IMR-90 (cell line): ENCODE measurements around the gene MED12L. TPM values are rescaled to one million over a fixed set of nuclear protein-coding genes. Genes with fewer than 3 reads are reported as not detected.
A peak's percentile ranks its signal among the peaks of the same experiment; 100 is the strongest.

Experiments used
- ATAC-seq: fragments of 200-7000 bp; cut with Tn5 transposase; 2 replicates; pipeline ENCODE4 v1.9.1; 2020; ENCODE audit warnings: low read depth, mild to moderate bottlenecking, moderate library complexity
- BruUV-seq: library from RNA; stranded (reverse); fragments of 400-500 nt; replicated peaks from 2 replicates; lab custom pipeline; 2021; lab: Mats Ljungman, UMichigan
- CTCF ChIA-PET: fragments of 300-600 bp; formaldehyde crosslinking; extraction: SDS; loops from one replicate; lab custom pipeline; 2021; ENCODE audit warnings: antibody characterized with exemption; lab: Yijun Ruan, JAX
- POLR2A ChIA-PET: fragments of 300-600 bp; sonication (Branson Sonifier 250); formaldehyde crosslinking; loops from one replicate; lab custom pipeline; 2022; ENCODE audit warnings: antibody characterized with exemption; ENCODE audit not compliant: unreplicated experiment; lab: Charles Lee
- DNase-seq: peaks from one replicate; pipeline ENCODE4 v3.0.0; 2013
- H2AFZ ChIP-seq: replicated peaks from 2 replicates; pipeline ENCODE3; 2013; ENCODE audit warnings: low read length, mild to moderate bottlenecking; ENCODE audit not compliant: poor library complexity
- H2AK5ac ChIP-seq: 2 replicates; pipeline ENCODE4 v1.6.1; 2013; ENCODE audit warnings: low read depth, low read length, inconsistent platforms
- H2AK9ac ChIP-seq: replicated peaks from 2 replicates; pipeline ENCODE3; 2013; ENCODE audit warnings: mild to moderate bottlenecking, low read depth, low read length, moderate library complexity; ENCODE audit not compliant: poor library complexity
- H2BK120ac ChIP-seq: 2 replicates; pipeline ENCODE4 v1.6.1; 2013; ENCODE audit warnings: low read depth, low read length, inconsistent platforms
- H2BK15ac ChIP-seq: 3 replicates; pipeline ENCODE4 v1.6.1; 2013; ENCODE audit warnings: low read depth, low read length, inconsistent platforms
- H2BK20ac ChIP-seq: 2 replicates; pipeline ENCODE4 v1.6.1; 2013; ENCODE audit warnings: low read depth, mild to moderate bottlenecking, inconsistent platforms, low read length, moderate library complexity
- H2BK5ac ChIP-seq: 2 replicates; pipeline ENCODE4 v1.6.1; 2013; ENCODE audit warnings: mild to moderate bottlenecking, low read depth, low read length, inconsistent platforms; ENCODE audit not compliant: poor library complexity, severe bottlenecking
- H3K14ac ChIP-seq: replicated peaks from 2 replicates; pipeline ENCODE4 v1.6.1; 2013; ENCODE audit warnings: low read depth, low read length, inconsistent platforms
- H3K18ac ChIP-seq: 2 replicates; pipeline ENCODE4 v1.6.1; 2013; ENCODE audit warnings: low read depth, low read length, control low read depth
- H3K23ac ChIP-seq: 2 replicates; pipeline ENCODE4 v1.6.1; 2013; ENCODE audit warnings: low read depth, low read length, inconsistent platforms
- H3K27ac ChIP-seq: 2 replicates; pipeline ENCODE4 v1.5.1; 2013; ENCODE audit warnings: mild to moderate bottlenecking, control low read depth, low read length; ENCODE audit not compliant: insufficient read depth
- H3K27me3 ChIP-seq: 2 replicates; pipeline ENCODE4 v1.6.1; 2013; ENCODE audit warnings: low read length; ENCODE audit not compliant: control insufficient read depth, insufficient read depth
- H3K36me3 ChIP-seq: 2 replicates; pipeline ENCODE4 v1.6.1; 2013; ENCODE audit warnings: low read length, mixed read lengths; ENCODE audit not compliant: control insufficient read depth, insufficient read depth
- H3K4ac ChIP-seq: 2 replicates; pipeline ENCODE4 v1.6.1; 2013; ENCODE audit warnings: low read depth, low read length, inconsistent platforms
- H3K4me1 ChIP-seq: 2 replicates; pipeline ENCODE4 v1.6.1; 2013; ENCODE audit warnings: low read length, mixed read lengths; ENCODE audit not compliant: control insufficient read depth, insufficient read depth
- H3K4me2 ChIP-seq: 2 replicates; pipeline ENCODE4 v1.6.1; 2013; ENCODE audit warnings: low read depth, mild to moderate bottlenecking, control low read depth, low read length, moderate library complexity
- H3K4me3 ChIP-seq: 2 replicates; pipeline ENCODE4 v1.5.1; 2013; ENCODE audit warnings: low read depth, mild to moderate bottlenecking, control low read depth, low read length, moderate library complexity; ENCODE audit not compliant: insufficient read depth
- H3K56ac ChIP-seq: 2 replicates; pipeline ENCODE4 v1.6.1; 2013; ENCODE audit warnings: low read length, inconsistent platforms; ENCODE audit not compliant: insufficient read depth; ENCODE audit errors: extremely low read depth
- H3K79me1 ChIP-seq, 2 experiments: 2 replicates each; pipeline ENCODE4 v1.6.1; 2013; ENCODE audit warnings: low read length in 2 of 2, inconsistent platforms in 1 of 2, low read depth in 1 of 2
- H3K9ac ChIP-seq: 2 replicates; pipeline ENCODE4 v1.6.1; 2013; ENCODE audit warnings: low read depth, low read length, control low read depth
- H3K9me1 ChIP-seq: 2 replicates; pipeline ENCODE4 v1.6.1; 2013; ENCODE audit warnings: low read length, inconsistent platforms; ENCODE audit not compliant: insufficient read depth
- H3K9me3 ChIP-seq: 2 replicates; pipeline ENCODE4 v1.6.1; 2013; ENCODE audit warnings: low read length; ENCODE audit not compliant: control insufficient read depth, insufficient read depth
- H4K20me1 ChIP-seq: 2 replicates; pipeline ENCODE4 v1.6.1; 2013; ENCODE audit warnings: low read length, inconsistent platforms; ENCODE audit not compliant: insufficient read depth
- H4K5ac ChIP-seq: 2 replicates; pipeline ENCODE4 v1.6.1; 2013; ENCODE audit warnings: mild to moderate bottlenecking, low read depth, low read length, control low read depth
- H4K8ac ChIP-seq, 2 experiments: 2 replicates each; pipeline ENCODE4 v1.6.1; 2013; ENCODE audit warnings: low read depth in 2 of 2, low read length in 2 of 2, control low read depth in 1 of 2, inconsistent platforms in 1 of 2
- H4K91ac ChIP-seq: 2 replicates; pipeline ENCODE4 v1.6.1; 2013; ENCODE audit warnings: low read depth, low read length, inconsistent platforms; ENCODE audit not compliant: insufficient read depth
- BHLHE40 ChIP-seq: fragments of 150-350 bp; IDR thresholded peaks from 2 replicates; pipeline ENCODE4 v1.6.1; 2016; ENCODE audit warnings: mild to moderate bottlenecking, low read depth, low read length
- CEBPB ChIP-seq: IDR thresholded peaks from 2 replicates; pipeline ENCODE4 v1.6.1; 2012; ENCODE audit warnings: low read depth, low read length, improper control_type of control experiment
- CHD1 ChIP-seq: IDR thresholded peaks from 2 replicates; pipeline ENCODE4 v1.6.1; 2012; ENCODE audit warnings: low read depth, low read length, improper control_type of control experiment
- MAFK ChIP-seq: IDR thresholded peaks from 2 replicates; pipeline ENCODE4 v1.6.1; 2012; ENCODE audit warnings: low read depth, low read length, improper control_type of control experiment
- NFE2L2 ChIP-seq: fragments of 150-350 bp; IDR thresholded peaks from 2 replicates; pipeline ENCODE4 v1.6.1; 2016; ENCODE audit warnings: low read depth, mild to moderate bottlenecking, low read length
- RFX5 ChIP-seq: IDR thresholded peaks from 2 replicates; pipeline ENCODE4 v1.8.0; 2012; ENCODE audit warnings: low read depth, mild to moderate bottlenecking, low read length, moderate library complexity
- WGBS, 2 experiments: methylation state at CpG; one replicate each; pipeline versions ENCODE4 v1.1.5 to v1.1.7; 2013; ENCODE audit warnings: missing lambda C conversion rate in 2 of 2; ENCODE audit not compliant: insufficient read length in 1 of 2; ENCODE audit errors: extremely low coverage in 2 of 2; 5-methylcytosine and 5-hydroxymethylcytosine counted together
- dilution Hi-C: fragments of 300-500 bp; cut with HindIII; formaldehyde crosslinking; loops from one replicate; pipeline ENCODE4 v1.14.3; 2018; ENCODE audit warnings: low sequenced_read_pairs; ENCODE audit not compliant: unreplicated experiment
- in situ Hi-C: fragments of 300-500 bp; cut with MboI; formaldehyde crosslinking; loops from 3 replicates; pipeline ENCODE4 v1.14.3; 2019; ENCODE audit warnings: low sequenced_read_pairs, inconsistent platforms, mixed read lengths
- intact Hi-C: fragments of 100-400 bp; cut with micrococcal nuclease; formaldehyde crosslinking; loops from 2 replicates; pipeline ENCODE4 v1.10.0; 2022
- polyA plus RNA-seq, 3 experiments: library from polyadenylated mRNA; depleted of rRNA; stranded (reverse); fragments of >200 nt; gene quantifications; 2 replicates each; pipeline ENCODE4 v1.2.3, GENCODE V29; 2012; ENCODE audit warnings: low replicate concordance in 1 of 3
- total RNA-seq: library from RNA; depleted of rRNA; stranded (reverse); fragments of >200 nt; gene quantifications from 2 replicates; pipeline ENCODE4 v1.2.3, GENCODE V29; 2012
- TF ChIP-seq, protein P1 (sequence below): fragments of 150-350 bp; IDR thresholded peaks from 2 replicates; pipeline ENCODE4 v1.6.1; 2016; ENCODE audit warnings: low read depth, mild to moderate bottlenecking, low read length, moderate library complexity, borderline replicate concordance

The MED12L gene
- total and polyA plus RNA-seq, 2 of the 4 experiments (the other 2 are of a cell fraction), result 0.05 to 0.18 TPM

DNA sequence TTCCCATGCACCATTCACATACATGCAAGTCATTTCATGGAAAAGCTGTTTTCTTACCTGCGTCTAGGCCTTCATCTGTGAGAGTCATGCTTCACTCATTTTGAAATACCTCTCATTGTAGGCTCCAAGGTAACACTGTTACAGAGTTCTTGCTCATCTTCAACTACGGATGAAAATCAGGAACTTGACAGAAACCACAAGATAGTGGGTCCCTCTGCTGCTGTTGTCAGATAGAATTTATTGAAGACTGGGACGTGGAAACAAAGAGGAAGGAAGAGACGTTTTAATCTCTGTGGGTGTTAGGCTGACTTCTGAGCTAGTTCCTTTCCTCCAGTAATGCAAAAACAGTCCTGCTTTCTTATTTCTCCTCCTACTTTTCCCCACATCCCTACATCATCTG, 192.8 kb downstream of the MED12L start, which contains the start of gene P2RY14:
Gene P2RY14 (minus strand): TSS at position 313 of the 400 bp plus-strand sequence. CDS start 64,226 bp downstream, outside the sequence.
- Histone ChIP-seq H3K18ac (peak within 1 kb of the TSS; percentile 44), H4K5ac (peak within 1 kb of the TSS; percentile 59; the same call in 1 of the 2 replicates), H3K79me1 (no peaks in the 10 kb centered on the region), H3K9ac (no peak within 1 kb of the TSS), H3K14ac (0 out of 2 replicates have a peak within 1 kb of the TSS, but pooled peaks have one; percentile 16), H2BK5ac (no peak within 1 kb of the TSS), H3K9me3 (no peaks in the 10 kb centered on the region), H3K27ac (no peak within 1 kb of the TSS), H2AFZ (no peak within 1 kb of the TSS), H4K20me1 (no peaks in the 10 kb centered on the region), H2BK15ac (0 out of 3 replicates have a peak within 1 kb of the TSS, but pooled peaks have one; percentile 49), H2BK20ac (peak within 1 kb of the TSS; percentile 32; the same call in 1 of the 2 replicates), H4K8ac (no peak within 1 kb of the TSS), H3K27me3 (no peaks in the 10 kb centered on the region), H3K36me3 (no peaks in the 10 kb centered on the region), H3K4me2 (no peak within 1 kb of the TSS), H3K4ac (0 out of 2 replicates have a peak within 1 kb of the TSS, but pooled peaks have one; percentile 7), H3K4me3 (no peak within 1 kb of the TSS), H4K91ac (no peak within 1 kb of the TSS; the same call in 1 of the 2 replicates), H3K56ac (no peak within 1 kb of the TSS), H3K9me1 (peaks cover 3% of the 10 kb centered on the region), H3K23ac (no peak within 1 kb of the TSS; the same call in 1 of the 2 replicates), H2BK120ac (peak within 1 kb of the TSS; percentile 3; the same call in 1 of the 2 replicates), H2AK9ac (no peak within 1 kb of the TSS), H3K4me1 (peaks cover 2% of the 10 kb centered on the region; the same call in 1 of the 2 replicates), H2AK5ac (no peak within 1 kb of the TSS)
- dilution Hi-C loops (no loop called here), in situ Hi-C loops (loop anchor here (5.0 kb wide), 2 partner anchors 51 to 111 kb away; no protein-coding TSS in a partner anchor), intact Hi-C loops (no loop called here)
- ChIA-PET POLR2A (no interaction called here), CTCF (interaction anchor here (1.1 to 3.3 kb wide), 3 partner anchors 43 to 50 kb away, joined by 3 to 17 read pairs (median 4); no protein-coding TSS in a partner anchor)
- TF ChIP-seq, protein P1, sequence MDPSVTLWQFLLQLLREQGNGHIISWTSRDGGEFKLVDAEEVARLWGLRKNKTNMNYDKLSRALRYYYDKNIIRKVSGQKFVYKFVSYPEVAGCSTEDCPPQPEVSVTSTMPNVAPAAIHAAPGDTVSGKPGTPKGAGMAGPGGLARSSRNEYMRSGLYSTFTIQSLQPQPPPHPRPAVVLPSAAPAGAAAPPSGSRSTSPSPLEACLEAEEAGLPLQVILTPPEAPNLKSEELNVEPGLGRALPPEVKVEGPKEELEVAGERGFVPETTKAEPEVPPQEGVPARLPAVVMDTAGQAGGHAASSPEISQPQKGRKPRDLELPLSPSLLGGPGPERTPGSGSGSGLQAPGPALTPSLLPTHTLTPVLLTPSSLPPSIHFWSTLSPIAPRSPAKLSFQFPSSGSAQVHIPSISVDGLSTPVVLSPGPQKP, result no peak
- TF ChIP-seq BHLHE40 (no peak), CHD1 (no peak), RFX5 (no peak), CEBPB (no peak), NFE2L2 (no peak), MAFK (no peak)
- DNase-seq (no peak), ATAC-seq (no peak)
- WGBS, 2 experiments, result no CpG with 5 or more reads among the region's 4 CpGs
- no TSS peak for BruUV-seq
